HCT116 (cell line): Measurements from ENCODE around the gene CRELD2. TPM values are rescaled to one million over a fixed set of nuclear protein-coding genes. Genes with fewer than 3 reads are reported as not detected.
A peak's percentile ranks its signal among the peaks of the same experiment; 100 is the strongest.

Experiments used
- ATAC-seq: fragments of 200-7000 bp; cut with Tn5 transposase; 2 replicates; pipeline ENCODE4 v1.9.1; 2020; ENCODE audit warnings: mild to moderate bottlenecking, moderate library complexity
- BruUV-seq: library from RNA; stranded (reverse); fragments of 400-500 nt; replicated peaks from 2 replicates; lab custom pipeline; 2021; lab: Mats Ljungman, UMichigan
- CTCF ChIA-PET: fragments of 300-600 bp; sonication (Branson Sonifier 250); formaldehyde crosslinking; loops from one replicate; lab custom pipeline; 2021; ENCODE audit warnings: antibody characterized with exemption; lab: Charles Lee
- POLR2A ChIA-PET: fragments of 300-600, 350-600 bp; sonication (Branson Sonifier 250); formaldehyde crosslinking; loops from one replicate; lab custom pipeline; 2021; ENCODE audit warnings: antibody characterized with exemption; lab: Charles Lee
- RAD21 ChIA-PET, 2 experiments: fragments of 300-600 bp; sonication (Branson Sonifier 250); formaldehyde crosslinking; loops; one replicate each; lab custom pipeline; 2023; ENCODE audit warnings: low total read pairs in 2 of 2; ENCODE audit not compliant: uncharacterized antibody in 2 of 2, unreplicated experiment in 2 of 2, low non-redundant PET in 1 of 2; lab: Charles Lee
- DNase-seq: peaks from one replicate; pipeline ENCODE4 v3.0.0-alpha.2; 2010; ENCODE audit warnings: low read depth, low spot score
- H2AFZ ChIP-seq: fragments of 200-600 bp; shearing (Covaris generic), sonication (generic); 2 replicates; pipeline ENCODE4 v1.6.1; 2017; ENCODE audit warnings: low read depth, mixed run types, mixed read lengths, antibody characterized with exemption, low read length; ENCODE audit not compliant: poor library complexity, severe bottlenecking
- H3K27ac ChIP-seq: 2 replicates; pipeline ENCODE4 v1.5.1; 2012; ENCODE audit warnings: low read depth, low read length
- H3K27me3 ChIP-seq: fragments of 200-600 bp; sonication (generic); 2 replicates; pipeline ENCODE4 v1.6.1; 2016; ENCODE audit warnings: mixed run types, low read length, mixed read lengths; ENCODE audit not compliant: insufficient read depth
- H3K36me3 ChIP-seq, 2 experiments: fragments of 200-500 bp in 1 of 2; fragments of 200-600 bp in 1 of 2; sonication (Bioruptor generic) in 1 of 2; sonication (generic) in 1 of 2; 2 replicates each; pipeline versions ENCODE4 v1.5.1 to v1.6.1; 2014 to 2016; ENCODE audit warnings: low read length in 2 of 2, inconsistent platforms in 1 of 2, mixed read lengths in 1 of 2, mixed run types in 1 of 2; ENCODE audit not compliant: insufficient read depth in 2 of 2, control insufficient read depth in 1 of 2
- H3K4me1 ChIP-seq, 2 experiments: fragments of 200-600 bp in 1 of 2; sonication (generic) in 1 of 2; 2 replicates each; pipeline versions ENCODE4 v1.5.1 to v1.6.1; 2012 to 2017; ENCODE audit warnings: low read length in 2 of 2, inconsistent platforms in 1 of 2, mild to moderate bottlenecking in 1 of 2, mixed read lengths in 1 of 2, mixed run types in 1 of 2, moderate library complexity in 1 of 2; ENCODE audit not compliant: insufficient read depth in 2 of 2, control insufficient read depth in 1 of 2
- H3K4me2 ChIP-seq: fragments of 200-600 bp; sonication (generic); 2 replicates; pipeline ENCODE4 v1.6.1; 2017; ENCODE audit warnings: mixed run types, low read length, mixed read lengths
- H3K4me3 ChIP-seq, 2 experiments: fragments of 200-600 bp in 1 of 2; sonication (generic) in 1 of 2; replicated peaks in 1 of 2; 2 replicates each; pipeline ENCODE4 v1.5.1; 2011 to 2016; ENCODE audit warnings: low read length in 2 of 2, control low read depth in 1 of 2, low read depth in 1 of 2, mild to moderate bottlenecking in 1 of 2, mixed read lengths in 1 of 2, mixed run types in 1 of 2
- H3K79me2 ChIP-seq: fragments of 200-600 bp; sonication (generic); 2 replicates; pipeline ENCODE4 v1.6.1; 2017; ENCODE audit warnings: mild to moderate bottlenecking, mixed run types, low read length, moderate library complexity, mixed read lengths; ENCODE audit not compliant: insufficient read depth
- H3K9ac ChIP-seq: fragments of 200-600 bp; sonication (generic); 2 replicates; pipeline ENCODE4 v1.6.1; 2016; ENCODE audit warnings: low read length, mixed read lengths
- H3K9me2 ChIP-seq: fragments of 200-600 bp; sonication (generic), shearing (Covaris generic); 2 replicates; pipeline ENCODE4 v1.6.1; 2017; ENCODE audit warnings: mixed run types, mild to moderate bottlenecking, moderate library complexity; ENCODE audit not compliant: insufficient read depth
- H3K9me3 ChIP-seq, 2 experiments: fragments of 200-500 bp in 1 of 2; fragments of 200-600 bp in 1 of 2; sonication (Bioruptor generic) in 1 of 2; sonication (generic) in 1 of 2; 2 replicates each; pipeline ENCODE4 v1.6.1; 2014 to 2017; ENCODE audit warnings: low read length in 2 of 2, mixed read lengths in 2 of 2, inconsistent platforms in 1 of 2, low read depth in 1 of 2, mild to moderate bottlenecking in 1 of 2, mixed run types in 1 of 2, moderate library complexity in 1 of 2; ENCODE audit not compliant: control insufficient read depth in 1 of 2, insufficient read depth in 1 of 2
- H4K20me1 ChIP-seq: fragments of 200-600 bp; sonication (generic), shearing (Covaris generic); 2 replicates; pipeline ENCODE4 v1.6.1; 2017; ENCODE audit warnings: mixed run types, mild to moderate bottlenecking, moderate library complexity; ENCODE audit not compliant: insufficient read depth
- ATF3 ChIP-seq: IDR thresholded peaks from 2 replicates; pipeline ENCODE4 v1.6.1; 2012
- CBX3 ChIP-seq: IDR thresholded peaks from 2 replicates; pipeline ENCODE4 v1.6.1; 2012; ENCODE audit warnings: low read depth
- CEBPB ChIP-seq: IDR thresholded peaks from 2 replicates; pipeline ENCODE4 v1.6.1; 2012; ENCODE audit warnings: low read depth
- CTCF ChIP-seq, 3 experiments: fragments of 200-600 bp in 1 of 3; sonication (generic) in 1 of 3; IDR thresholded peaks in 2 of 3; conservative IDR thresholded peaks in 1 of 3; 2 replicates each; pipeline ENCODE4 v1.5.1; 2012 to 2017; ENCODE audit warnings: low read depth in 2 of 3, low read length in 2 of 3, antibody characterized with exemption in 1 of 3, borderline replicate concordance in 1 of 3, control low read depth in 1 of 3, mild to moderate bottlenecking in 1 of 3, mixed read lengths in 1 of 3, mixed run types in 1 of 3, moderate library complexity in 1 of 3; ENCODE audit not compliant: insufficient read depth in 1 of 3
- EZH2 ChIP-seq: fragments of 200-600 bp; sonication (generic); IDR thresholded peaks from 2 replicates; pipeline ENCODE4 v1.6.1; 2017; ENCODE audit warnings: antibody characterized with exemption, mixed run types
- EZH2phosphoT487 ChIP-seq: fragments of 200-600 bp; IDR thresholded peaks from 2 replicates; pipeline ENCODE4 v1.6.1; 2018; ENCODE audit warnings: antibody characterized with exemption, borderline replicate concordance
- FOSL1 ChIP-seq: IDR thresholded peaks from 2 replicates; pipeline ENCODE4 v1.6.1; 2012; ENCODE audit warnings: low read depth
- JUND ChIP-seq: IDR thresholded peaks from 2 replicates; pipeline ENCODE4 v1.6.1; 2012
- POLR2AphosphoS5 ChIP-seq: IDR thresholded peaks from 2 replicates; pipeline ENCODE4 v1.6.1; 2011; ENCODE audit warnings: mild to moderate bottlenecking, low read depth, low read length, moderate library complexity
- RAD21 ChIP-seq: IDR thresholded peaks from 2 replicates; pipeline ENCODE4 v1.6.1; 2012; ENCODE audit warnings: low read depth, mild to moderate bottlenecking
- REST ChIP-seq: IDR thresholded peaks from 2 replicates; pipeline ENCODE4 v1.6.1; 2012; ENCODE audit warnings: low read depth
- SIN3A ChIP-seq: IDR thresholded peaks from 2 replicates; pipeline ENCODE4 v1.6.1; 2012; ENCODE audit warnings: low read depth
- SP1 ChIP-seq: IDR thresholded peaks from 2 replicates; pipeline ENCODE4 v1.6.1; 2012; ENCODE audit warnings: low read depth
- SRF ChIP-seq: IDR thresholded peaks from 2 replicates; pipeline ENCODE4 v1.6.1; 2012; ENCODE audit warnings: low read depth
- TCF7L2 ChIP-seq: IDR thresholded peaks from 2 replicates; pipeline ENCODE4 v1.7.0; 2011; ENCODE audit warnings: borderline replicate concordance, inconsistent platforms; ENCODE audit not compliant: insufficient read depth, insufficient read length; ENCODE audit errors: extremely low read depth
- ZBTB33 ChIP-seq: IDR thresholded peaks from 2 replicates; pipeline ENCODE4 v1.6.1; 2011; ENCODE audit warnings: mild to moderate bottlenecking, low read length, moderate library complexity; ENCODE audit not compliant: insufficient replicate concordance; ENCODE audit errors: extremely low read depth
- ZFX ChIP-seq: fragments of 450-650 bp; IDR thresholded peaks from 2 replicates; pipeline ENCODE4 v1.6.1; 2017
- ZNF274 ChIP-seq: fragments of 200-500 bp; sonication (Bioruptor generic); IDR thresholded peaks from 2 replicates; pipeline ENCODE4 v1.6.1; 2014; ENCODE audit warnings: mild to moderate bottlenecking, low read depth, low read length, inconsistent platforms
- intact Hi-C: fragments of 100-400 bp; cut with micrococcal nuclease; formaldehyde crosslinking; loops from 2 replicates; pipeline ENCODE4 v1.10.0; 2022
- total RNA-seq: library from RNA; stranded (reverse); gene quantifications from one replicate; pipeline ENCODE4 v1.2.1, GENCODE V29; 2021; ENCODE audit not compliant: unreplicated experiment

CRELD2 gene
- total RNA-seq, 1 experiment from 2014 or later = 45.8 TPM

GRCh38 chr22:49969751-49970527, 51.5 kb downstream of the CRELD2 start:
- CTCF ChIA-PET = interaction anchor here (1.5 kb wide), 1 partner anchor 8 kb away, joined by 3 read pairs; no protein-coding TSS in a partner anchor
- peak overlapping the region; percentile 85 for H3K9ac ChIP-seq

More at GRCh38 chr22:49969751-49970527, 51.5 kb downstream of the CRELD2 start:
- Histone ChIP-seq H3K9me2 (no peaks in the 10 kb centered on the region), H4K20me1 (no peaks in the 10 kb centered on the region), H2AFZ (no peak overlapping the region), H3K9me3 (no peaks in the 10 kb centered on the region), H3K4me2 (peak overlapping the region; percentile 95), H3K4me3 (peak overlapping the region in 1 of 2 experiments; percentile 67; a peak in 2 of 4 replicates), H3K79me2 (peaks cover 5% of the 10 kb centered on the region; the same call in 1 of the 2 replicates), H3K27ac (peak overlapping the region; percentile 70), H3K27me3 (no peaks in the 10 kb centered on the region), H3K4me1 (peaks cover 37 to 74% of the 10 kb centered on the region in 2 experiments), H3K36me3 (no peaks in the 10 kb centered on the region; a peak in 1 of 4 replicates)
- no peak for ATAC-seq
- RAD21 ChIA-PET = interaction anchor here in 1 of 2 experiments (1.0 kb wide), 1 partner anchor 39 kb away, joined by 6 read pairs; no protein-coding TSS in a partner anchor
- no TSS peak for BruUV-seq
- intact Hi-C loops = no loop called here
- TF ChIP-seq SRF = no peak
- TF ChIP-seq RAD21 = no peak
- no peak for TF ChIP-seq ZBTB33
- TF ChIP-seq SIN3A = no peak
- TF ChIP-seq POLR2AphosphoS5 = no peak
- TF ChIP-seq ZFX = no peak
- no peak for TF ChIP-seq ZNF274
- no peak for TF ChIP-seq REST
- TF ChIP-seq FOSL1 = no peak
- TF ChIP-seq EZH2phosphoT487 = no peak
- no peak for TF ChIP-seq CBX3
- TF ChIP-seq JUND = no peak
- no peak for TF ChIP-seq SP1
- TF ChIP-seq ATF3 = no peak
- TF ChIP-seq EZH2 = no peak
- TF ChIP-seq CEBPB = no peak
- no peak for TF ChIP-seq CTCF (IDR thresholded peaks at IDR 0.05 in 2 of 3, conservative IDR thresholded peaks at IDR 0.05 in 1 of 3; ENCODE audit: borderline replicate concordance in 1 of 3, insufficient read depth in 1 of 3, low read depth in 2 of 3, low read length in 2 of 3)
- no peak for TF ChIP-seq TCF7L2
- DNase-seq = no peak
- POLR2A ChIA-PET = interaction anchor here (1.1 kb wide), 1 partner anchor 34 kb away, joined by 3 read pairs; no protein-coding TSS in a partner anchor
